Loucy (cell line): ENCODE data around the gene ERAP2.

Source experiments
- H2AFZ ChIP-seq: fragments of 200-600 bp; sonication (generic); 2 replicates; pipeline ENCODE4 v1.6.0; 2016; ENCODE audit warnings: antibody characterized with exemption, mild to moderate bottlenecking, low read length, moderate library complexity
- H3F3A ChIP-seq: fragments of 200-600 bp; 2 replicates; pipeline ENCODE4 v1.6.0; 2016; ENCODE audit warnings: antibody characterized with exemption, low read depth, mild to moderate bottlenecking
- H3K27me3 ChIP-seq: fragments of 200-600 bp; sonication (generic); 2 replicates; pipeline ENCODE4 v1.6.1; 2014; ENCODE audit warnings: low read length, mild to moderate bottlenecking; ENCODE audit not compliant: insufficient read depth, poor library complexity, severe bottlenecking
- H3K36me3 ChIP-seq: fragments of 200-600 bp; sonication (generic); 2 replicates; pipeline ENCODE4 v1.6.1; 2016; ENCODE audit warnings: low read length; ENCODE audit not compliant: insufficient read depth
- H3K4me1 ChIP-seq: fragments of 200-600 bp; sonication (generic); 2 replicates; pipeline ENCODE4 v1.5.1; 2014; ENCODE audit warnings: low read length, mild to moderate bottlenecking; ENCODE audit not compliant: insufficient read depth, poor library complexity, severe bottlenecking
- H3K4me2 ChIP-seq: fragments of 200-600 bp; sonication (generic); 2 replicates; pipeline ENCODE4 v1.6.0; 2014; ENCODE audit warnings: antibody characterized with exemption, low read length, low read depth, mild to moderate bottlenecking; ENCODE audit not compliant: poor library complexity, severe bottlenecking
- H3K4me3 ChIP-seq: fragments of 200-600 bp; sonication (generic); 2 replicates; pipeline ENCODE4 v1.5.1; 2014; ENCODE audit warnings: low read length, mild to moderate bottlenecking, mixed read lengths; ENCODE audit not compliant: poor library complexity, severe bottlenecking
- H3K79me2 ChIP-seq: fragments of 200-600 bp; sonication (generic); 2 replicates; pipeline ENCODE4 v1.6.1; 2014; ENCODE audit warnings: low read length; ENCODE audit not compliant: insufficient read depth
- H3K9ac ChIP-seq: fragments of 200-600 bp; sonication (generic); 2 replicates; pipeline ENCODE4 v1.6.0; 2014; ENCODE audit warnings: mild to moderate bottlenecking, low read depth, low read length, moderate library complexity; ENCODE audit not compliant: poor library complexity, severe bottlenecking
- H3K9me2 ChIP-seq: fragments of 200-600 bp; sonication (generic); replicated peaks from 2 replicates; pipeline ENCODE4 v1.6.1; 2016; ENCODE audit warnings: low read depth, low read length, mixed read lengths
- H3K9me3 ChIP-seq: fragments of 200-600 bp; sonication (generic); 2 replicates; pipeline ENCODE4 v1.6.1; 2014; ENCODE audit warnings: mild to moderate bottlenecking, antibody characterized with exemption, low read length, low read depth; ENCODE audit not compliant: insufficient read depth
- H4K20me1 ChIP-seq: fragments of 200-600 bp; sonication (generic); 2 replicates; pipeline ENCODE4 v1.6.0; 2014; ENCODE audit warnings: antibody characterized with exemption, low read length, mild to moderate bottlenecking; ENCODE audit not compliant: insufficient read depth, poor library complexity, severe bottlenecking
- EZH2phosphoT487 ChIP-seq: fragments of 200-600 bp; IDR thresholded peaks from 2 replicates; pipeline ENCODE4 v1.6.1; 2018; ENCODE audit warnings: antibody characterized with exemption, mild to moderate bottlenecking, moderate library complexity, borderline replicate concordance
- TF ChIP-seq, protein P1 (sequence below): fragments of 200-600 bp; sonication (generic); conservative IDR thresholded peaks from 2 replicates; pipeline ENCODE4 v1.5.1; 2014; ENCODE audit warnings: mild to moderate bottlenecking, antibody characterized with exemption, low read length

ERAP2 gene

DNA sequence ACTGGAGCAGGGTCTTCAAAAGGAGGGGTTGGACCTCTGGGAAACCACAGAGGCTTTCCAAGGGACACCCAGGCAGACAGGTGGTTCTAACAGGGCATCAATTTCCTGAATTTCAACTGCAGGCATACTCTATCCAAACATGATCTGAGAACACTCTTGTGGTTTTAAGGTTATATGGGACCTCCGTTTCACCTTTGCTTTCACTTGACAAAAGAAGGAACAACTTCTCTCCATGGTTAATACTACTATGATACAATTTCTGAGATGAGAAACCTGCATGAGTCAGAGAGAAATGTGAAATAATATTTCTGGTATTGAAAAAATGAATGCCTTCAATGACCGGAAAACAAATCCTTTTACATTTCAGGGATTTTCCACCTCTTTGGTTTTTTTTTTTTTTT is 40.5 kb upstream of the ERAP2 start:
- H3K4me2 ChIP-seq, result peak overlapping the region; percentile 40

DNA sequence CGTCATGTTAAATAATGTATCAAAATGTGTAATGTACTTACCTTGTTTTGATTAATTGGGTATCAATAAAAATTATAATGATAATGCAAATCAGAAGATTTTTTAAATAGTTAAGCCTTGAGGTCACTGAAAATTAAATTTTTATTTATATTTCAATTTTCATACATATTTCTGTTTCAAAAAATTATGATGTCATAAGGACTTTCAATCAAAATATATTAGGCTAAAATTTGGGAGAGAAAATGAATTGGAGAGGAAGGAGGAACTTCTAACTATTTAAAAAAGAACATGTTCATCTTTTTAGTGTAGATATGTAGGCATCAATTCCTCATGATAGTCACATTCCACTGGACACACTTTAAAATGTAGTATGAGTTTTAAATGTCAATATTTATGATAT is 39.5 kb upstream of the ERAP2 start:
- Histone ChIP-seq H3K36me3 (no peaks in the 10 kb centered on the region), H3K4me2 (no peak overlapping the region), H3K9ac (no peak overlapping the region), H3K9me3 (no peaks in the 10 kb centered on the region), H3K27me3 (no peaks in the 10 kb centered on the region), H3K79me2 (no peaks in the 10 kb centered on the region), H3K4me1 (peaks cover 56% of the 10 kb centered on the region), H3K4me3 (no peak overlapping the region), H3F3A (no peaks in the 10 kb centered on the region), H4K20me1 (no peaks in the 10 kb centered on the region), H3K9me2 (no peaks in the 10 kb centered on the region), H2AFZ (no peak overlapping the region)
- TF ChIP-seq EZH2phosphoT487, result no peak
- TF ChIP-seq, protein P1, sequence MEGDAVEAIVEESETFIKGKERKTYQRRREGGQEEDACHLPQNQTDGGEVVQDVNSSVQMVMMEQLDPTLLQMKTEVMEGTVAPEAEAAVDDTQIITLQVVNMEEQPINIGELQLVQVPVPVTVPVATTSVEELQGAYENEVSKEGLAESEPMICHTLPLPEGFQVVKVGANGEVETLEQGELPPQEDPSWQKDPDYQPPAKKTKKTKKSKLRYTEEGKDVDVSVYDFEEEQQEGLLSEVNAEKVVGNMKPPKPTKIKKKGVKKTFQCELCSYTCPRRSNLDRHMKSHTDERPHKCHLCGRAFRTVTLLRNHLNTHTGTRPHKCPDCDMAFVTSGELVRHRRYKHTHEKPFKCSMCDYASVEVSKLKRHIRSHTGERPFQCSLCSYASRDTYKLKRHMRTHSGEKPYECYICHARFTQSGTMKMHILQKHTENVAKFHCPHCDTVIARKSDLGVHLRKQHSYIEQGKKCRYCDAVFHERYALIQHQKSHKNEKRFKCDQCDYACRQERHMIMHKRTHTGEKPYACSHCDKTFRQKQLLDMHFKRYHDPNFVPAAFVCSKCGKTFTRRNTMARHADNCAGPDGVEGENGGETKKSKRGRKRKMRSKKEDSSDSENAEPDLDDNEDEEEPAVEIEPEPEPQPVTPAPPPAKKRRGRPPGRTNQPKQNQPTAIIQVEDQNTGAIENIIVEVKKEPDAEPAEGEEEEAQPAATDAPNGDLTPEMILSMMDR, result no peak

More for the DNA sequence above, 40.5 kb upstream of the ERAP2 start:
- Histone ChIP-seq H3K9me3 (no peaks in the 10 kb centered on the region), H3K9me2 (no peaks in the 10 kb centered on the region), H3K9ac (peak overlapping the region; percentile 10), H2AFZ (no peak overlapping the region), H3F3A (no peaks in the 10 kb centered on the region), H3K36me3 (no peaks in the 10 kb centered on the region), H3K4me1 (peaks cover 58% of the 10 kb centered on the region), H3K79me2 (no peaks in the 10 kb centered on the region), H3K27me3 (no peaks in the 10 kb centered on the region), H4K20me1 (no peaks in the 10 kb centered on the region), H3K4me3 (peak overlapping the region; percentile 0)
- TF ChIP-seq, protein P1, result no peak
- TF ChIP-seq EZH2phosphoT487, result no peak

DNA sequence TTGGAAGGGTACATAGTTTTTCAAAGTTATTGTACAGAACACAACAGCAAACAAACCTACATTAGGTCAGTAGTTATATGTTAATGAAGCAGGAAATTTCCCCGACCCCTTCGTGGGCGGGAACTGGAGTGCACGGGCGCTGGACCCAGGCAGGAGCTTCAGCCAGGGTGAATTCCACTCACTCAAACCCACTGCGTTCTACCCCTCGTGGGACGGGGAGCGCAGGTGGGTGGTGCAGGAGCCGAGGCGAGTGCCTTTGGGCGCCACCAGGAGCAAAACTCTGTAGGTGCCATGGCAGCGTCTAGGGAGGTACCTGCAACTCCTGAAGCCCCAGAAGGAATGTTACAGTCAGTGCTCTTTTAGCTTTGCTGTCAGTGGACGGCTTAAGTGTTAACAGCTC is 39.0 kb upstream of the ERAP2 start:
- H3K4me3 ChIP-seq, result no peak overlapping the region
- H3K79me2 ChIP-seq, result no peaks in the 10 kb centered on the region
- no peaks in the 10 kb centered on the region for H3K36me3 ChIP-seq
- TF ChIP-seq, protein P1, result no peak
- no peak for TF ChIP-seq EZH2phosphoT487
- no peaks in the 10 kb centered on the region for H3K9me2 ChIP-seq
- no peaks in the 10 kb centered on the region for H4K20me1 ChIP-seq
- H3F3A ChIP-seq, result no peaks in the 10 kb centered on the region
- peaks cover 56% of the 10 kb centered on the region for H3K4me1 ChIP-seq
- no peak overlapping the region for H3K9ac ChIP-seq
- no peak overlapping the region for H2AFZ ChIP-seq
- no peaks in the 10 kb centered on the region for H3K9me3 ChIP-seq
- H3K4me2 ChIP-seq, result no peak overlapping the region
- no peaks in the 10 kb centered on the region for H3K27me3 ChIP-seq
